K562 (cell line): ENCODE measurements around the gene SBF1. TPM values are rescaled to one million over a fixed set of nuclear protein-coding genes. Genes with fewer than 3 reads are reported as not detected.

Source experiments
- ATF1 ChIP-seq, 2 experiments: fragments of 450-650 bp in 1 of 2; IDR thresholded peaks; 2 replicates each; pipeline ENCODE4 v1.6.1; 2016; ENCODE audit warnings: missing compliant biosample characterization in 1 of 2, missing genetic modification characterization in 1 of 2
- CAMTA2 ChIP-seq: fragments of 250-450 bp; sonication (Bioruptor Pico); conservative IDR thresholded peaks from 2 replicates; pipeline ENCODE4 v1.5.1; 2022
- CREB5 ChIP-seq: fragments of 250-450 bp; sonication (Bioruptor Pico); IDR thresholded peaks from 2 replicates; pipeline ENCODE4 v1.5.0; 2020; ENCODE audit warnings: mild to moderate bottlenecking
- CREM ChIP-seq: IDR thresholded peaks from 2 replicates; pipeline ENCODE4 v1.6.1; 2014; ENCODE audit warnings: antibody characterized with exemption, low read depth
- FOXJ3 ChIP-seq: sonication (generic); formaldehyde crosslinking; IDR thresholded peaks from 2 replicates; pipeline ENCODE4 v1.4.0; 2020; ENCODE audit warnings: mild to moderate bottlenecking, missing genetic modification reagents
- HNRNPLL ChIP-seq: fragments of 200-400 bp; formaldehyde crosslinking; IDR thresholded peaks from 2 replicates; pipeline ENCODE4 v1.6.1; 2017; ENCODE audit warnings: low read length, low read depth, mild to moderate bottlenecking; ENCODE audit not compliant: poor library complexity, severe bottlenecking
- L3MBTL2 ChIP-seq: fragments of 450-650 bp; IDR thresholded peaks from 2 replicates; pipeline ENCODE4 v1.6.1; 2016; ENCODE audit warnings: mild to moderate bottlenecking, moderate library complexity
- MEIS2 ChIP-seq: fragments of 450-650 bp; IDR thresholded peaks from 2 replicates; pipeline ENCODE4 v1.6.1; 2014; ENCODE audit warnings: mild to moderate bottlenecking; ENCODE audit not compliant: partially characterized antibody
- SIRT6 ChIP-seq: IDR thresholded peaks from one replicate; pipeline ENCODE4 v1.6.1; 2012; ENCODE audit warnings: low read depth, mild to moderate bottlenecking, control low read depth, inconsistent platforms, low read length, moderate library complexity
- SOX6 ChIP-seq: fragments of 450-650 bp; IDR thresholded peaks from 2 replicates; pipeline ENCODE4 v1.6.1; 2014; ENCODE audit warnings: mild to moderate bottlenecking
- SUPT5H ChIP-seq: fragments of 450-650 bp; IDR thresholded peaks from 2 replicates; pipeline ENCODE4 v1.6.1; 2016
- TBL1XR1 ChIP-seq, 2 experiments: IDR thresholded peaks; 2 replicates each; pipeline ENCODE4 v1.6.1; 2012; ENCODE audit warnings: improper control_type of control experiment in 2 of 2, low read length in 2 of 2, mild to moderate bottlenecking in 1 of 2
- polyA plus RNA-seq, 8 experiments: library from polyadenylated mRNA; depleted of rRNA in 4 of 8; stranded (reverse) in 5 of 8; unstranded in 3 of 8; fragments of >200 nt; fragmentation: Nextera tagmentation in 2 of 8; fragmentation: Illumina TruSeq in 1 of 8; extraction: Ambion mirVana in 2 of 8; extraction: Trizol in 1 of 8; gene quantifications; 2 replicates each; pipeline versions ENCODE4 v1.2.1 to v1.2.3, GENCODE V29; 2011 to 2014; ENCODE audit warnings: inconsistent platforms in 1 of 8, missing spikeins in 1 of 8
- total RNA-seq, 7 experiments: library from RNA; depleted of rRNA in 6 of 7; stranded (reverse); fragments of >200 nt in 6 of 7; fragmentation: Illumina TruSeq in 2 of 7; extraction: Trizol in 2 of 7; gene quantifications; 2 replicates each; pipeline versions ENCODE4 v1.2.1 to v1.2.3, GENCODE V29; 2011 to 2021; ENCODE audit warnings: low replicate concordance in 1 of 7
- TF ChIP-seq, protein P1 (sequence below): fragments of 450-650 bp; IDR thresholded peaks from 2 replicates; pipeline ENCODE4 v1.6.1; 2016; ENCODE audit warnings: mild to moderate bottlenecking, moderate library complexity
- TF ChIP-seq, protein P2 (sequence below): fragments of 450-650 bp; formaldehyde crosslinking; IDR thresholded peaks from 2 replicates; pipeline ENCODE4 v1.4.0; 2022; ENCODE audit warnings: mild to moderate bottlenecking, moderate library complexity

The SBF1 gene
- total and polyA plus RNA-seq, 9 of the 15 experiments (the other 6 are each of a cell fraction or from before 2014, with no cell fraction given): 0.44 to 50.4 (median 11.4) TPM

GRCh38 chr22:50474710-50475651, at the start of gene SBF1 (continued):
- TF ChIP-seq HNRNPLL (no peak), SOX6 (no peak), MEIS2 (peak; percentile 71), ATF1 (CRISPR knock-in tag; IDR thresholded peaks at IDR 0.05) (no peak), ATF1 (tag; IDR thresholded peaks at IDR 0.05) (0 out of 2 replicates have a peak, but pooled peaks have one; percentile 15), L3MBTL2 (peak; percentile 46; the same call in 1 of the 2 replicates), CREB5 (no peak), FOXJ3 (no peak), CAMTA2 (CRISPR knock-in tag) (no peak), CREM (peak; percentile 36), TBL1XR1 (IDR thresholded peaks at IDR 0.05; ENCODE audit: low read length in 2 of 2) (no peak), SUPT5H (peak; percentile 51; the same call in 1 of the 2 replicates), SIRT6 (no peak)
- TF ChIP-seq, protein P1, sequence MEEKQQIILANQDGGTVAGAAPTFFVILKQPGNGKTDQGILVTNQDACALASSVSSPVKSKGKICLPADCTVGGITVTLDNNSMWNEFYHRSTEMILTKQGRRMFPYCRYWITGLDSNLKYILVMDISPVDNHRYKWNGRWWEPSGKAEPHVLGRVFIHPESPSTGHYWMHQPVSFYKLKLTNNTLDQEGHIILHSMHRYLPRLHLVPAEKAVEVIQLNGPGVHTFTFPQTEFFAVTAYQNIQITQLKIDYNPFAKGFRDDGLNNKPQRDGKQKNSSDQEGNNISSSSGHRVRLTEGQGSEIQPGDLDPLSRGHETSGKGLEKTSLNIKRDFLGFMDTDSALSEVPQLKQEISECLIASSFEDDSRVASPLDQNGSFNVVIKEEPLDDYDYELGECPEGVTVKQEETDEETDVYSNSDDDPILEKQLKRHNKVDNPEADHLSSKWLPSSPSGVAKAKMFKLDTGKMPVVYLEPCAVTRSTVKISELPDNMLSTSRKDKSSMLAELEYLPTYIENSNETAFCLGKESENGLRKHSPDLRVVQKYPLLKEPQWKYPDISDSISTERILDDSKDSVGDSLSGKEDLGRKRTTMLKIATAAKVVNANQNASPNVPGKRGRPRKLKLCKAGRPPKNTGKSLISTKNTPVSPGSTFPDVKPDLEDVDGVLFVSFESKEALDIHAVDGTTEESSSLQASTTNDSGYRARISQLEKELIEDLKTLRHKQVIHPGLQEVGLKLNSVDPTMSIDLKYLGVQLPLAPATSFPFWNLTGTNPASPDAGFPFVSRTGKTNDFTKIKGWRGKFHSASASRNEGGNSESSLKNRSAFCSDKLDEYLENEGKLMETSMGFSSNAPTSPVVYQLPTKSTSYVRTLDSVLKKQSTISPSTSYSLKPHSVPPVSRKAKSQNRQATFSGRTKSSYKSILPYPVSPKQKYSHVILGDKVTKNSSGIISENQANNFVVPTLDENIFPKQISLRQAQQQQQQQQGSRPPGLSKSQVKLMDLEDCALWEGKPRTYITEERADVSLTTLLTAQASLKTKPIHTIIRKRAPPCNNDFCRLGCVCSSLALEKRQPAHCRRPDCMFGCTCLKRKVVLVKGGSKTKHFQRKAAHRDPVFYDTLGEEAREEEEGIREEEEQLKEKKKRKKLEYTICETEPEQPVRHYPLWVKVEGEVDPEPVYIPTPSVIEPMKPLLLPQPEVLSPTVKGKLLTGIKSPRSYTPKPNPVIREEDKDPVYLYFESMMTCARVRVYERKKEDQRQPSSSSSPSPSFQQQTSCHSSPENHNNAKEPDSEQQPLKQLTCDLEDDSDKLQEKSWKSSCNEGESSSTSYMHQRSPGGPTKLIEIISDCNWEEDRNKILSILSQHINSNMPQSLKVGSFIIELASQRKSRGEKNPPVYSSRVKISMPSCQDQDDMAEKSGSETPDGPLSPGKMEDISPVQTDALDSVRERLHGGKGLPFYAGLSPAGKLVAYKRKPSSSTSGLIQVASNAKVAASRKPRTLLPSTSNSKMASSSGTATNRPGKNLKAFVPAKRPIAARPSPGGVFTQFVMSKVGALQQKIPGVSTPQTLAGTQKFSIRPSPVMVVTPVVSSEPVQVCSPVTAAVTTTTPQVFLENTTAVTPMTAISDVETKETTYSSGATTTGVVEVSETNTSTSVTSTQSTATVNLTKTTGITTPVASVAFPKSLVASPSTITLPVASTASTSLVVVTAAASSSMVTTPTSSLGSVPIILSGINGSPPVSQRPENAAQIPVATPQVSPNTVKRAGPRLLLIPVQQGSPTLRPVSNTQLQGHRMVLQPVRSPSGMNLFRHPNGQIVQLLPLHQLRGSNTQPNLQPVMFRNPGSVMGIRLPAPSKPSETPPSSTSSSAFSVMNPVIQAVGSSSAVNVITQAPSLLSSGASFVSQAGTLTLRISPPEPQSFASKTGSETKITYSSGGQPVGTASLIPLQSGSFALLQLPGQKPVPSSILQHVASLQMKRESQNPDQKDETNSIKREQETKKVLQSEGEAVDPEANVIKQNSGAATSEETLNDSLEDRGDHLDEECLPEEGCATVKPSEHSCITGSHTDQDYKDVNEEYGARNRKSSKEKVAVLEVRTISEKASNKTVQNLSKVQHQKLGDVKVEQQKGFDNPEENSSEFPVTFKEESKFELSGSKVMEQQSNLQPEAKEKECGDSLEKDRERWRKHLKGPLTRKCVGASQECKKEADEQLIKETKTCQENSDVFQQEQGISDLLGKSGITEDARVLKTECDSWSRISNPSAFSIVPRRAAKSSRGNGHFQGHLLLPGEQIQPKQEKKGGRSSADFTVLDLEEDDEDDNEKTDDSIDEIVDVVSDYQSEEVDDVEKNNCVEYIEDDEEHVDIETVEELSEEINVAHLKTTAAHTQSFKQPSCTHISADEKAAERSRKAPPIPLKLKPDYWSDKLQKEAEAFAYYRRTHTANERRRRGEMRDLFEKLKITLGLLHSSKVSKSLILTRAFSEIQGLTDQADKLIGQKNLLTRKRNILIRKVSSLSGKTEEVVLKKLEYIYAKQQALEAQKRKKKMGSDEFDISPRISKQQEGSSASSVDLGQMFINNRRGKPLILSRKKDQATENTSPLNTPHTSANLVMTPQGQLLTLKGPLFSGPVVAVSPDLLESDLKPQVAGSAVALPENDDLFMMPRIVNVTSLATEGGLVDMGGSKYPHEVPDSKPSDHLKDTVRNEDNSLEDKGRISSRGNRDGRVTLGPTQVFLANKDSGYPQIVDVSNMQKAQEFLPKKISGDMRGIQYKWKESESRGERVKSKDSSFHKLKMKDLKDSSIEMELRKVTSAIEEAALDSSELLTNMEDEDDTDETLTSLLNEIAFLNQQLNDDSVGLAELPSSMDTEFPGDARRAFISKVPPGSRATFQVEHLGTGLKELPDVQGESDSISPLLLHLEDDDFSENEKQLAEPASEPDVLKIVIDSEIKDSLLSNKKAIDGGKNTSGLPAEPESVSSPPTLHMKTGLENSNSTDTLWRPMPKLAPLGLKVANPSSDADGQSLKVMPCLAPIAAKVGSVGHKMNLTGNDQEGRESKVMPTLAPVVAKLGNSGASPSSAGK: peak; percentile 34; the same call in 1 of the 2 replicates
- TF ChIP-seq, protein P2, sequence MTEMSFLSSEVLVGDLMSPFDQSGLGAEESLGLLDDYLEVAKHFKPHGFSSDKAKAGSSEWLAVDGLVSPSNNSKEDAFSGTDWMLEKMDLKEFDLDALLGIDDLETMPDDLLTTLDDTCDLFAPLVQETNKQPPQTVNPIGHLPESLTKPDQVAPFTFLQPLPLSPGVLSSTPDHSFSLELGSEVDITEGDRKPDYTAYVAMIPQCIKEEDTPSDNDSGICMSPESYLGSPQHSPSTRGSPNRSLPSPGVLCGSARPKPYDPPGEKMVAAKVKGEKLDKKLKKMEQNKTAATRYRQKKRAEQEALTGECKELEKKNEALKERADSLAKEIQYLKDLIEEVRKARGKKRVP (CRISPR knock-in tag): no peak
